K562 (cell line): ENCODE results near the gene SLC35G6. TPM values are rescaled to one million over a fixed set of nuclear protein-coding genes. Genes with fewer than 3 reads are reported as not detected.
A peak's percentile ranks its signal among the peaks of the same experiment; 100 is the strongest.

Source experiments
- ATAC-seq: fragments of 200-7000 bp; cut with Tn5 transposase; 3 replicates; pipeline ENCODE4 v1.9.1; 2020; ENCODE audit warnings: moderate library complexity
- BruUV-seq: library from RNA; stranded (reverse); fragments of 400-500 nt; replicated peaks from 2 replicates; lab custom pipeline; 2021; lab: Mats Ljungman, UMichigan
- CTCF ChIA-PET: fragments of 300-600 bp; formaldehyde crosslinking; extraction: SDS; loops from one replicate; lab custom pipeline; 2021; ENCODE audit warnings: low intra/inter-chr PET ratio; lab: Yijun Ruan, JAX
- POLR2A ChIA-PET: fragments of 300-600, 350-650 bp; sonication (Branson Sonifier 250); formaldehyde crosslinking; extraction: SDS; loops from one replicate; lab custom pipeline; 2021; ENCODE audit warnings: antibody characterized with exemption, inconsistent platforms; lab: Yijun Ruan, JAX
- DNase-seq, 4 experiments: peaks; one replicate each; pipeline versions ENCODE4 v3.0.0 to v3.0.0-alpha.2; 2011 to 2018; ENCODE audit warnings: low spot score in 3 of 4, mixed read lengths in 3 of 4; ENCODE audit errors: extremely low read depth in 1 of 4
- FAIRE-seq: peaks from 2 replicates; lab custom pipeline; 2011; peaks lifted over from hg19 to GRCh38; lab: Jason Lieb, UNC
- H2AFZ ChIP-seq: 2 replicates; pipeline ENCODE4 v1.6.0; 2011; ENCODE audit warnings: low read depth, low read length, control low read depth, inconsistent platforms
- H3K27ac ChIP-seq: fragments of 200-600 bp; 3 replicates; pipeline ENCODE4 v1.8.0; 2011; ENCODE audit warnings: low read depth, mild to moderate bottlenecking, control low read depth, inconsistent platforms, low read length, moderate library complexity, mixed read lengths; ENCODE audit errors: extremely low read depth
- H3K27me3 ChIP-seq, 2 experiments: fragments of 300-600 bp in 1 of 2; 2 replicates in 1 of 2; 3 replicates in 1 of 2; pipeline versions ENCODE4 v1.6.0 to v1.8.0; 2011; ENCODE audit warnings: inconsistent platforms in 2 of 2, low read length in 2 of 2, mild to moderate bottlenecking in 1 of 2, mixed read lengths in 1 of 2, moderate library complexity in 1 of 2; ENCODE audit not compliant: control insufficient read depth in 2 of 2, insufficient read depth in 2 of 2
- H3K36me3 ChIP-seq: fragments of 300-600 bp; 3 replicates; pipeline ENCODE4 v1.8.0; 2011; ENCODE audit warnings: mild to moderate bottlenecking, low read length, inconsistent platforms; ENCODE audit not compliant: control insufficient read depth, insufficient read depth
- H3K4me1 ChIP-seq, 2 experiments: fragments of 200-600 bp in 1 of 2; replicated peaks in 1 of 2; 2 replicates in 1 of 2; 3 replicates in 1 of 2; pipeline versions ENCODE4 v1.5.1 to v1.8.0; 2011; ENCODE audit warnings: inconsistent platforms in 2 of 2, low read length in 2 of 2, mild to moderate bottlenecking in 1 of 2, mixed read lengths in 1 of 2, moderate library complexity in 1 of 2; ENCODE audit not compliant: control insufficient read depth in 2 of 2, insufficient read depth in 2 of 2
- H3K4me2 ChIP-seq: 2 replicates; pipeline ENCODE4 v1.6.1; 2011; ENCODE audit warnings: low read length, control low read depth, inconsistent platforms, mixed read lengths; ENCODE audit not compliant: insufficient read depth
- H3K4me3 ChIP-seq: fragments of 200-600 bp; sonication (generic), shearing (Covaris generic); 2 replicates; pipeline ENCODE4 v1.5.1; 2016; ENCODE audit warnings: control low read depth, inconsistent platforms
- H3K79me2 ChIP-seq: fragments of 200-600 bp; 3 replicates; pipeline ENCODE4 v1.8.0; 2011; ENCODE audit warnings: low read length, inconsistent platforms; ENCODE audit not compliant: control insufficient read depth, insufficient read depth
- H3K9ac ChIP-seq, 2 experiments: 2 replicates each; pipeline versions ENCODE4 v1.6.0 to v1.6.1; 2011; ENCODE audit warnings: low read depth in 2 of 2, low read length in 2 of 2, control low read depth in 1 of 2, inconsistent platforms in 1 of 2, mild to moderate bottlenecking in 1 of 2, mixed read lengths in 1 of 2; ENCODE audit not compliant: insufficient read depth in 1 of 2
- H3K9me1 ChIP-seq: one replicate; pipeline ENCODE4 v1.6.0; 2011; ENCODE audit warnings: inconsistent platforms, mild to moderate bottlenecking, low read length, moderate library complexity; ENCODE audit not compliant: control insufficient read depth, insufficient read depth
- H3K9me3 ChIP-seq: replicated peaks from 2 replicates; pipeline ENCODE4 v1.5.1; 2011; ENCODE audit warnings: low read depth, low read length, inconsistent platforms; ENCODE audit not compliant: control insufficient read depth, insufficient read depth
- H4K20me1 ChIP-seq: replicated peaks from 2 replicates; pipeline ENCODE4 v1.6.1; 2011; ENCODE audit warnings: low read length, inconsistent platforms, mixed read lengths; ENCODE audit not compliant: control insufficient read depth, insufficient read depth
- CREM ChIP-seq: IDR thresholded peaks from 2 replicates; pipeline ENCODE4 v1.6.1; 2014; ENCODE audit warnings: antibody characterized with exemption, low read depth
- ELF2 ChIP-seq: fragments of 250-450 bp; sonication (Bioruptor Pico); IDR thresholded peaks from 2 replicates; pipeline ENCODE4 v1.5.0; 2021; ENCODE audit warnings: mild to moderate bottlenecking
- ZNF12 ChIP-seq: sonication (generic); formaldehyde crosslinking; IDR thresholded peaks from 2 replicates; pipeline ENCODE4 v1.4.0; 2020; ENCODE audit warnings: mild to moderate bottlenecking, missing genetic modification reagents
- ZNF347 ChIP-seq: fragments of 450-650 bp; formaldehyde crosslinking; IDR thresholded peaks from 2 replicates; pipeline ENCODE4 v1.4.0; 2020; ENCODE audit warnings: low read depth, mild to moderate bottlenecking, moderate library complexity
- WGBS: fragments of 100-300 bp; shearing (Covaris generic); methylation state at CpG from one replicate; pipeline ENCODE4 v1.1.6; 2016; ENCODE audit warnings: low coverage, mixed read lengths; ENCODE audit not compliant: insufficient coverage; ENCODE audit errors: missing lambda C conversion rate; 5-methylcytosine and 5-hydroxymethylcytosine counted together
- in situ Hi-C: fragments of 300-500 bp; cut with MboI; formaldehyde crosslinking; loops from 4 replicates; pipeline ENCODE4 v1.15.0; 2018; ENCODE audit warnings: inconsistent platforms, mixed read lengths
- intact Hi-C: fragments of 100-400 bp; cut with micrococcal nuclease; formaldehyde crosslinking; loops from 2 replicates; pipeline ENCODE4 v1.14.2; 2022
- polyA plus RNA-seq, 8 experiments: library from polyadenylated mRNA; depleted of rRNA in 4 of 8; stranded (reverse) in 5 of 8; unstranded in 3 of 8; fragments of >200 nt; fragmentation: Nextera tagmentation in 2 of 8; fragmentation: Illumina TruSeq in 1 of 8; extraction: Ambion mirVana in 2 of 8; extraction: Trizol in 1 of 8; gene quantifications; 2 replicates each; pipeline versions ENCODE4 v1.2.1 to v1.2.3, GENCODE V29; 2011 to 2014; ENCODE audit warnings: inconsistent platforms in 1 of 8, missing spikeins in 1 of 8
- total RNA-seq, 7 experiments: library from RNA; depleted of rRNA in 6 of 7; stranded (reverse); fragments of >200 nt in 6 of 7; fragmentation: Illumina TruSeq in 2 of 7; extraction: Trizol in 2 of 7; gene quantifications; 2 replicates each; pipeline versions ENCODE4 v1.2.1 to v1.2.3, GENCODE V29; 2011 to 2021; ENCODE audit warnings: low replicate concordance in 1 of 7
- TF ChIP-seq, protein P1 (sequence below), 2 experiments: fragments of 450-650 bp in 1 of 2; sonication (generic) in 1 of 2; formaldehyde crosslinking in 1 of 2; IDR thresholded peaks; 2 replicates each; pipeline versions ENCODE4 v1.7.1 to v1.9.0; 2016 to 2022; ENCODE audit warnings: inconsistent platforms in 1 of 2, mild to moderate bottlenecking in 1 of 2, missing genetic modification reagents in 1 of 2
- TF ChIP-seq, protein P2 (sequence below): IDR thresholded peaks from 3 replicates; pipeline ENCODE4 v1.6.1; 2011; ENCODE audit warnings: borderline replicate concordance, mild to moderate bottlenecking; ENCODE audit not compliant: insufficient read length, insufficient read depth

The SLC35G6 gene
- total and polyA plus RNA-seq, 9 of the 15 experiments (the other 6 are each of a cell fraction or from before 2014, with no cell fraction given), result not detected

DNA sequence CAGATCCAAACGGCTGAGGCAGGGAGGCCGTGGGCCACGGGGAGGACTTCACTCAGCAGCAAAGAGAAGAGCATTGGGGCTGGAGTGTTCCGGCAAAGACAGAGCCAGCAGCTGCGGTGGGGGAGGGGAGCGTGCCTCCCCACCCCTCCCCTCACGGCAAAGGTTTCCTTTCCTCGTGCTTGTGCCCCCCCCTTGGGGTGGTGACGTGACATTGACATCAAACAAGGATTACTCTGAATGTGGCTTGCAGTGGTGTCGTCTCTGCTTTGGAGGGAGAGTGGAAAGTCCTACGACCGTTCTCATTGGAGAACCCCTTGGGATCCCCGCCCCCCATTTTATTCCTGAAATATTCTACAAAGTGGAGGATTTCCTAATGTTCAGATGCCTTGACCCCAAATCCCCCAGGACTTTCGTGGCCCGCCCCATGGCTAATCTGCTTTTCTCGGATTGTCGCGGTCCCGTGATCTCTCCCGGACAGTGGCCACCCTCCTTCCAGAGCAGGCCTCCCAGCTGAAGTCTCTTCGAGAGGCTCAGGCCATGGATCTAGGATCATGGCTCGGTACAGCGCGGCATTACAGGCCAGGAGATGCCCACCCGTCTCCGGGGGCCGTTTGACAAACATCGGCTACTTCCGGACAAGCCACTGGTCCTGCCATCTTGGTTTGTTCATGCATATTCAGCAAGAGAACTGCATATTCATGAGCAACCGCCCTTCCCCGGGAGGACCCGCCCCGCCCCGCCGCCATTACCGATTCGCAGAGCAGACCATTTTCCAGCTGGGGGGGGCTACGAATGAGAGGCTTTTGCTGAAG lies 2.2 kb downstream of the SLC35G6 start (continued):
- TF ChIP-seq ELF2 (CRISPR knock-in tag) (peak; percentile 60; the same call in 1 of the 2 replicates), ZNF12 (CRISPR knock-in tag) (0 out of 2 replicates have a peak, but pooled peaks have one; percentile 14), ZNF347 (no peak), CREM (peak; percentile 96)
- TF ChIP-seq, all 486 proteins: peak for 93

DNA sequence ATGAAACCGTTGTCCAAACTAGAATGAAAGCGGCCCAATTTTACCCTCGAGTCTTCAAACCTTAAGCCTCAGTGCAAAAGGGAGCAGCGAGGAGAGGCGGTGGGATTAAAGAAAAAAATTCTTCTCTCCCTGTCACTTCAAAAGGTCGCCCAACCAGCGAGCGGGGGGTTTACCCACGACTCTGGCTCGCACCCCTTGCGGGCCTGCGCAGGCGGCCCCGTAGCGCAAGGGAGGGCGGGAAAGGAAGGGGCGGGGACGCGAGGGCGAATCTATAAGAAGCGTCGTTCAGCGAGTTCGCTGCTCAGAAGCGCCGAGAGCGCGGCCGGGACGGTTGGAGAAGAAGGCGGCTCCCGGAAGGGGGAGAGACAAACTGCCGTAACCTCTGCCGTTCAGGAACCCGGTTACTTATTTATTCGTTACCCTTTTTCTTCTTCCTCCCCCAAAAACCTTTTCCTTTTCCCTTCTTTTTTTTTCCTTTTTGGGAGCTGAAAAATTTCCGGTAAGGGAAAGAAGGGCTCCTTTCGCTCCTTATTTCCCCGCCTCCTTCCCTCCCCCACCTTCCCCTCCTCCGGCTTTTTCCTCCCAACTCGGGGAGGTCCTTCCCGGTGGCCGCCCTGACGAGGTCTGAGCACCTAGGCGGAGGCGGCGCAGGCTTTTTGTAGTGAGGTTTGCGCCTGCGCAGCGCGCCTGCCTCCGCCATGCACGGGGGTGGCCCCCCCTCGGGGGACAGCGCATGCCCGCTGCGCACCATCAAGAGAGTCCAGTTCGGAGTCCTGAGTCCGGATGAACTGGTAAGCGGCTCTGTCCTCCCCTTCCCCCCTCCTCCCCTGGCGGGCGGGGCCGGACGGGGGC lies 3.0 kb downstream of the SLC35G6 start, which contains the start of gene POLR2A:
Gene POLR2A, plus strand, starts transcription at position 300 of the 852 bp plus-strand sequence.
- in situ Hi-C loops (no loop called here), intact Hi-C loops (loop anchor here (2.0 to 5.0 kb wide), 4 partner anchors 47 to 132 kb away; partner anchors contain the start of genes FGF11, KCTD11, SENP3 and TMEM102)
- H3K36me3 ChIP-seq, result peaks cover 22% of the 10 kb centered on the region; the same call in 2 of the 3 replicates
- peak within 1 kb of the TSS; percentile 99 for H2AFZ ChIP-seq
- no peak for FAIRE-seq
- BruUV-seq, result no TSS peak
- no peaks in the 10 kb centered on the region for H3K9me3 ChIP-seq
- DNase-seq, result peak; percentile 89 to 97 (median 94)
- CTCF ChIA-PET, result no interaction called here
- H3K4me3 ChIP-seq, result peak within 1 kb of the TSS; percentile 63
- H3K27ac ChIP-seq, result peak within 1 kb of the TSS; percentile 100
- POLR2A ChIA-PET, result interaction anchor here (0.5 to 4.0 kb wide), 38 partner anchors 8 to 689 kb away, joined by 3 to 25 read pairs (median 4); partner anchors contain the start of genes ATP1B2, CD68, PLSCR3 and TMEM102
- peaks cover 56% of the 10 kb centered on the region for H3K79me2 ChIP-seq
- H3K9ac ChIP-seq, result peak within 1 kb of the TSS; percentile 96 to 99
- no peaks in the 10 kb centered on the region for H3K9me1 ChIP-seq
- 5% methylated on average over 8 of the region's 64 CpGs for WGBS
- peaks cover 16 to 36% of the 10 kb centered on the region in 2 experiments; a peak in 4 of 5 replicates for H3K4me1 ChIP-seq
- H4K20me1 ChIP-seq, result no peaks in the 10 kb centered on the region
- peak; percentile 78 for ATAC-seq
- H3K27me3 ChIP-seq, result no peaks in the 10 kb centered on the region
- peak within 1 kb of the TSS; percentile 97 for H3K4me2 ChIP-seq
- TF ChIP-seq, protein P1, sequence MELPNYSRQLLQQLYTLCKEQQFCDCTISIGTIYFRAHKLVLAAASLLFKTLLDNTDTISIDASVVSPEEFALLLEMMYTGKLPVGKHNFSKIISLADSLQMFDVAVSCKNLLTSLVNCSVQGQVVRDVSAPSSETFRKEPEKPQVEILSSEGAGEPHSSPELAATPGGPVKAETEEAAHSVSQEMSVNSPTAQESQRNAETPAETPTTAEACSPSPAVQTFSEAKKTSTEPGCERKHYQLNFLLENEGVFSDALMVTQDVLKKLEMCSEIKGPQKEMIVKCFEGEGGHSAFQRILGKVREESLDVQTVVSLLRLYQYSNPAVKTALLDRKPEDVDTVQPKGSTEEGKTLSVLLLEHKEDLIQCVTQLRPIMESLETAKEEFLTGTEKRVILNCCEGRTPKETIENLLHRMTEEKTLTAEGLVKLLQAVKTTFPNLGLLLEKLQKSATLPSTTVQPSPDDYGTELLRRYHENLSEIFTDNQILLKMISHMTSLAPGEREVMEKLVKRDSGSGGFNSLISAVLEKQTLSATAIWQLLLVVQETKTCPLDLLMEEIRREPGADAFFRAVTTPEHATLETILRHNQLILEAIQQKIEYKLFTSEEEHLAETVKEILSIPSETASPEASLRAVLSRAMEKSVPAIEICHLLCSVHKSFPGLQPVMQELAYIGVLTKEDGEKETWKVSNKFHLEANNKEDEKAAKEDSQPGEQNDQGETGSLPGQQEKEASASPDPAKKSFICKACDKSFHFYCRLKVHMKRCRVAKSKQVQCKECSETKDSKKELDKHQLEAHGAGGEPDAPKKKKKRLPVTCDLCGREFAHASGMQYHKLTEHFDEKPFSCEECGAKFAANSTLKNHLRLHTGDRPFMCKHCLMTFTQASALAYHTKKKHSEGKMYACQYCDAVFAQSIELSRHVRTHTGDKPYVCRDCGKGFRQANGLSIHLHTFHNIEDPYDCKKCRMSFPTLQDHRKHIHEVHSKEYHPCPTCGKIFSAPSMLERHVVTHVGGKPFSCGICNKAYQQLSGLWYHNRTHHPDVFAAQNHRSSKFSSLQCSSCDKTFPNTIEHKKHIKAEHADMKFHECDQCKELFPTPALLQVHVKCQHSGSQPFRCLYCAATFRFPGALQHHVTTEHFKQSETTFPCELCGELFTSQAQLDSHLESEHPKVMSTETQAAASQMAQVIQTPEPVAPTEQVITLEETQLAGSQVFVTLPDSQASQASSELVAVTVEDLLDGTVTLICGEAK (IDR thresholded peaks at IDR 0.05), result no peak
- TF ChIP-seq, protein P1 (CRISPR knock-in tag; IDR thresholded peaks at IDR 0.05), result no peak
- TF ChIP-seq, protein P2, sequence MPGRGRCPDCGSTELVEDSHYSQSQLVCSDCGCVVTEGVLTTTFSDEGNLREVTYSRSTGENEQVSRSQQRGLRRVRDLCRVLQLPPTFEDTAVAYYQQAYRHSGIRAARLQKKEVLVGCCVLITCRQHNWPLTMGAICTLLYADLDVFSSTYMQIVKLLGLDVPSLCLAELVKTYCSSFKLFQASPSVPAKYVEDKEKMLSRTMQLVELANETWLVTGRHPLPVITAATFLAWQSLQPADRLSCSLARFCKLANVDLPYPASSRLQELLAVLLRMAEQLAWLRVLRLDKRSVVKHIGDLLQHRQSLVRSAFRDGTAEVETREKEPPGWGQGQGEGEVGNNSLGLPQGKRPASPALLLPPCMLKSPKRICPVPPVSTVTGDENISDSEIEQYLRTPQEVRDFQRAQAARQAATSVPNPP, result no peak
